H1 (cell line): ENCODE data around the gene COL19A1. TPM values are rescaled to one million over a fixed set of nuclear protein-coding genes. Genes with fewer than 3 reads are reported as not detected.

Experiments
- CTCF ChIA-PET: fragments of 300-600 bp; sonication (Branson Sonifier 250); formaldehyde crosslinking; loops from one replicate; lab custom pipeline; 2021; ENCODE audit not compliant: partially characterized antibody; lab: Charles Lee
- POLR2A ChIA-PET: fragments of 300-600 bp; sonication (Branson Sonifier 250); formaldehyde crosslinking; loops from one replicate; lab custom pipeline; 2021; ENCODE audit warnings: inconsistent platforms; ENCODE audit not compliant: partially characterized antibody; lab: Charles Lee
- DNase-seq, 2 experiments: peaks; one replicate each; pipeline versions ENCODE4 v3.0.0 to v3.0.0-alpha.2; 2010 to 2022; ENCODE audit warnings: low spot score in 2 of 2, low read depth in 1 of 2, mixed read lengths in 1 of 2
- FAIRE-seq: peaks from 2 replicates; lab custom pipeline; 2011; peaks lifted over from hg19 to GRCh38; lab: Jason Lieb, UNC
- H2AFZ ChIP-seq: 2 replicates; pipeline ENCODE4 v1.8.1; 2012; ENCODE audit warnings: low read length, inconsistent platforms
- H2AK5ac ChIP-seq: 2 replicates; pipeline ENCODE4 v1.6.1; 2013; ENCODE audit warnings: low read depth, low read length
- H2BK120ac ChIP-seq: replicated peaks from 2 replicates; pipeline ENCODE3; 2013; ENCODE audit warnings: low read depth, low read length, inconsistent platforms
- H2BK12ac ChIP-seq: 2 replicates; pipeline ENCODE4 v1.6.1; 2013; ENCODE audit warnings: low read depth, low read length
- H2BK15ac ChIP-seq: 2 replicates; pipeline ENCODE4 v1.6.1; 2013; ENCODE audit warnings: low read length
- H2BK20ac ChIP-seq: 2 replicates; pipeline ENCODE4 v1.6.1; 2013; ENCODE audit warnings: low read length
- H2BK5ac ChIP-seq: 2 replicates; pipeline ENCODE4 v1.6.1; 2013; ENCODE audit warnings: low read depth, low read length
- H3K14ac ChIP-seq: 2 replicates; pipeline ENCODE4 v1.6.1; 2013; ENCODE audit warnings: inconsistent platforms; ENCODE audit not compliant: insufficient read length
- H3K18ac ChIP-seq: 2 replicates; pipeline ENCODE4 v1.6.1; 2013; ENCODE audit warnings: low read length; ENCODE audit errors: extremely low read depth
- H3K23ac ChIP-seq: 2 replicates; pipeline ENCODE4 v1.6.1; 2013; ENCODE audit warnings: inconsistent platforms; ENCODE audit not compliant: insufficient read length
- H3K23me2 ChIP-seq: 2 replicates; pipeline ENCODE4 v1.6.1; 2013; ENCODE audit warnings: low read depth, low read length
- H3K27ac ChIP-seq: 2 replicates; pipeline ENCODE4 v1.6.1; 2011; ENCODE audit warnings: low read depth, low read length, inconsistent platforms
- H3K27me3 ChIP-seq, 4 experiments: replicated peaks in 1 of 4; 1 replicate in 1 of 4; 2 replicates in 3 of 4; pipeline versions ENCODE4 v1.6.1 to v1.8.1; 2011 to 2013; ENCODE audit warnings: low read length in 3 of 4, mild to moderate bottlenecking in 3 of 4, inconsistent platforms in 2 of 4, mixed read lengths in 2 of 4, moderate library complexity in 1 of 4; ENCODE audit not compliant: control insufficient read depth in 3 of 4, insufficient read depth in 3 of 4; ENCODE audit errors: extremely low read depth in 1 of 4
- H3K36me3 ChIP-seq, 4 experiments: 2 replicates each; pipeline versions ENCODE4 v1.6.1 to v1.8.1; 2011 to 2013; ENCODE audit warnings: mild to moderate bottlenecking in 4 of 4, low read length in 3 of 4, moderate library complexity in 2 of 4, control low read depth in 1 of 4, inconsistent platforms in 1 of 4; ENCODE audit not compliant: insufficient read depth in 4 of 4, control insufficient read depth in 2 of 4
- H3K4ac ChIP-seq: replicated peaks from 2 replicates; pipeline ENCODE3; 2013; ENCODE audit warnings: low read length, low read depth, mixed read lengths, inconsistent platforms; ENCODE audit not compliant: insufficient read length
- H3K4me1 ChIP-seq, 4 experiments: replicated peaks in 1 of 4; 1 replicate in 1 of 4; 2 replicates in 3 of 4; pipeline versions ENCODE4 v1.6.1 to v1.8.1; 2011 to 2013; ENCODE audit warnings: low read length in 3 of 4, inconsistent platforms in 2 of 4, mixed read lengths in 1 of 4; ENCODE audit not compliant: insufficient read depth in 4 of 4, control insufficient read depth in 3 of 4
- H3K4me2 ChIP-seq, 2 experiments: 2 replicates each; pipeline versions ENCODE4 v1.6.1 to v1.8.1; 2011 to 2013; ENCODE audit warnings: low read depth in 2 of 2, low read length in 2 of 2, control low read depth in 1 of 2, inconsistent platforms in 1 of 2, mild to moderate bottlenecking in 1 of 2; ENCODE audit not compliant: insufficient read depth in 1 of 2
- H3K4me3 ChIP-seq, 4 experiments: fragments of 200-600, 300-600 bp in 1 of 4; sonication (generic), shearing (Covaris generic), sonication (Bioruptor Twin) in 1 of 4; 2 replicates each; pipeline versions ENCODE4 v1.5.1 to v1.8.1; 2011 to 2016; ENCODE audit warnings: low read length in 4 of 4, low read depth in 3 of 4, control low read depth in 2 of 4, inconsistent platforms in 2 of 4, mild to moderate bottlenecking in 2 of 4, mixed read lengths in 1 of 4, moderate library complexity in 1 of 4; ENCODE audit not compliant: insufficient read depth in 2 of 4; ENCODE audit errors: extremely low read depth in 1 of 4
- H3K56ac ChIP-seq: replicated peaks from 2 replicates; pipeline ENCODE3; 2013; ENCODE audit warnings: low read depth, mild to moderate bottlenecking, mixed read lengths, low read length, inconsistent platforms; ENCODE audit not compliant: insufficient read length
- H3K79me1 ChIP-seq: 2 replicates; pipeline ENCODE4 v1.6.1; 2013; ENCODE audit warnings: low read depth, low read length, control low read depth
- H3K79me2 ChIP-seq, 2 experiments: 2 replicates each; pipeline versions ENCODE4 v1.6.1 to v1.8.1; 2012 to 2013; ENCODE audit warnings: low read length in 2 of 2, mild to moderate bottlenecking in 2 of 2, inconsistent platforms in 1 of 2; ENCODE audit not compliant: insufficient read depth in 2 of 2, control insufficient read depth in 1 of 2
- H3K9ac ChIP-seq, 4 experiments: replicated peaks in 1 of 4; 1 replicate in 1 of 4; 2 replicates in 3 of 4; pipeline versions ENCODE4 v1.6.1 to v1.8.1; 2011 to 2013; ENCODE audit warnings: low read depth in 3 of 4, low read length in 3 of 4, control low read depth in 2 of 4, mild to moderate bottlenecking in 2 of 4, moderate library complexity in 2 of 4, inconsistent platforms in 1 of 4; ENCODE audit errors: extremely low read depth in 1 of 4
- H3K9me3 ChIP-seq, 2 experiments: 2 replicates each; pipeline versions ENCODE4 v1.6.1 to v1.8.1; 2012 to 2013; ENCODE audit warnings: mild to moderate bottlenecking in 2 of 2, moderate library complexity in 2 of 2, control low read depth in 1 of 2, inconsistent platforms in 1 of 2, low read depth in 1 of 2, low read length in 1 of 2, mixed read lengths in 1 of 2; ENCODE audit not compliant: insufficient read depth in 2 of 2
- H4K20me1 ChIP-seq, 2 experiments: replicated peaks in 1 of 2; 2 replicates each; pipeline versions ENCODE3 to v1.8.1; 2011 to 2013; ENCODE audit warnings: inconsistent platforms in 2 of 2, low read length in 2 of 2, mild to moderate bottlenecking in 1 of 2; ENCODE audit not compliant: insufficient read depth in 2 of 2, control insufficient read depth in 1 of 2
- H4K5ac ChIP-seq: 2 replicates; pipeline ENCODE4 v1.6.1; 2013; ENCODE audit warnings: low read length, low read depth, mixed read lengths, inconsistent platforms; ENCODE audit not compliant: insufficient read length
- H4K8ac ChIP-seq: 2 replicates; pipeline ENCODE4 v1.8.0; 2013; ENCODE audit warnings: mild to moderate bottlenecking, moderate library complexity, low read length, inconsistent platforms; ENCODE audit not compliant: insufficient read depth; ENCODE audit errors: extremely low read depth
- H4K91ac ChIP-seq: replicated peaks from 2 replicates; pipeline ENCODE3; 2013; ENCODE audit warnings: low read length, mixed read lengths, inconsistent platforms; ENCODE audit not compliant: insufficient read length
- BRCA1 ChIP-seq: IDR thresholded peaks from 2 replicates; pipeline ENCODE4 v1.6.1; 2012; ENCODE audit warnings: low read depth, low read length, improper control_type of control experiment
- CEBPB ChIP-seq: IDR thresholded peaks from 2 replicates; pipeline ENCODE4 v1.6.1; 2012; ENCODE audit warnings: low read depth, low read length
- CHD1 ChIP-seq: IDR thresholded peaks from 2 replicates; pipeline ENCODE4 v1.6.1; 2012; ENCODE audit warnings: low read depth, low read length, improper control_type of control experiment
- CTBP2 ChIP-seq: IDR thresholded peaks from 2 replicates; pipeline ENCODE4 v1.7.0; 2011; ENCODE audit warnings: borderline replicate concordance, mild to moderate bottlenecking, moderate library complexity, mixed read lengths, low read length; ENCODE audit not compliant: insufficient read depth, insufficient read length
- JUND ChIP-seq: IDR thresholded peaks from 2 replicates; pipeline ENCODE4 v1.6.1; 2011; ENCODE audit warnings: mild to moderate bottlenecking, improper control_type of control experiment, low read length
- PHF8 ChIP-seq: fragments of 200-600 bp; sonication (generic); conservative IDR thresholded peaks from 2 replicates; pipeline ENCODE4 v1.7.1; 2012; ENCODE audit warnings: low read depth, mild to moderate bottlenecking, inconsistent platforms, low read length, moderate library complexity
- RAD21 ChIP-seq, 2 experiments: IDR thresholded peaks in 1 of 2; conservative IDR thresholded peaks in 1 of 2; 2 replicates each; pipeline ENCODE4 v1.6.1; 2011; ENCODE audit warnings: low read depth in 2 of 2, low read length in 2 of 2, improper control_type of control experiment in 1 of 2, inconsistent platforms in 1 of 2, mild to moderate bottlenecking in 1 of 2, moderate library complexity in 1 of 2
- RFX5 ChIP-seq: IDR thresholded peaks from 2 replicates; pipeline ENCODE4 v1.6.1; 2011; ENCODE audit warnings: low read depth, low read length, improper control_type of control experiment, borderline replicate concordance
- RXRA ChIP-seq: IDR thresholded peaks from 2 replicates; pipeline ENCODE4 v1.6.1; 2011; ENCODE audit warnings: low read depth, mild to moderate bottlenecking, low read length, moderate library complexity; ENCODE audit not compliant: insufficient read depth
- SIRT6 ChIP-seq: IDR thresholded peaks from one replicate; pipeline ENCODE4 v1.7.1; 2012; ENCODE audit warnings: low read length, inconsistent platforms
- SUZ12 ChIP-seq: fragments of 200-600 bp; sonication (generic); IDR thresholded peaks from 2 replicates; pipeline ENCODE4 v1.6.1; 2012; ENCODE audit warnings: mild to moderate bottlenecking, inconsistent platforms, low read length, moderate library complexity, mixed read lengths
- WGBS, 2 experiments: shearing (Covaris generic) in 1 of 2; methylation state at CpG; one replicate each; pipeline versions ENCODE4 v1.1.6 to v1.1.7; 2013 to 2015; ENCODE audit warnings: low lambda C conversion rate in 2 of 2, mixed read lengths in 2 of 2, inconsistent platforms in 1 of 2, low coverage in 1 of 2, missing lambda C conversion rate in 1 of 2; ENCODE audit not compliant: insufficient replicate concordance in 2 of 2, insufficient coverage in 1 of 2, insufficient read length in 1 of 2; ENCODE audit errors: extremely low coverage in 1 of 2, missing lambda C conversion rate in 1 of 2; 5-methylcytosine and 5-hydroxymethylcytosine counted together
- polyA plus RNA-seq, 7 experiments: library from polyadenylated mRNA; depleted of rRNA in 3 of 7; stranded (reverse) in 5 of 7; unstranded in 2 of 7; fragments of >200 nt in 5 of 7; fragments of 200-250 nt in 2 of 7; gene quantifications; 1 replicate in 5 of 7; 2 replicates in 1 of 7; 4 replicates in 1 of 7; pipeline versions ENCODE4 v1.2.1 to v1.2.3, GENCODE V29; 2011 to 2013; ENCODE audit warnings: missing spikeins in 2 of 7, mixed read lengths in 2 of 7
- total RNA-seq: library from RNA; stranded (reverse); fragmentation: NEBNext Ultra II Directional; extraction: Animal tissue kit (Norgen Biotek cat#: 25700); gene quantifications from 2 replicates; pipeline ENCODE4 v1.2.1, GENCODE V29; 2021
- TF ChIP-seq, protein P1 (sequence below), 3 experiments: IDR thresholded peaks; 1 replicate in 2 of 3; 2 replicates in 1 of 3; pipeline versions ENCODE4 v1.5.1 to v1.6.1; 2011; ENCODE audit warnings: low read length in 3 of 3, mild to moderate bottlenecking in 3 of 3, inconsistent platforms in 2 of 3, low read depth in 1 of 3, moderate library complexity in 1 of 3; ENCODE audit not compliant: insufficient read depth in 1 of 3; ENCODE audit errors: control extremely low read depth in 1 of 3

COL19A1 gene
- total and polyA plus RNA-seq, 2 of the 8 experiments (the other 6 are each of a cell fraction or from before 2014, with no cell fraction given): not detected

- Histone ChIP-seq H3K18ac (no peak overlapping the region), H3K79me1 (no peaks in the 10 kb centered on the region), H2BK5ac (no peak overlapping the region), H2BK12ac (no peak overlapping the region), H3K36me3 (no peaks in the 10 kb centered on the region), H2BK20ac (no peak overlapping the region), H3K4me3 (no peak overlapping the region), H3K4me1 (peaks cover 0 to 6% (median under 1%) of the 10 kb centered on the region in 4 experiments; a peak in 3 of 7 replicates), H3K27me3 (no peaks in the 10 kb centered on the region), H2AFZ (no peak overlapping the region), H3K79me2 (no peaks in the 10 kb centered on the region), H3K4me2 (no peak overlapping the region), H4K5ac (no peak overlapping the region), H4K8ac (no peak overlapping the region), H3K14ac (no peak overlapping the region), H2AK5ac (no peak overlapping the region), H3K9me3 (no peaks in the 10 kb centered on the region), H3K56ac (no peak overlapping the region), H4K20me1 (no peaks in the 10 kb centered on the region), H3K4ac (no peak overlapping the region), H3K9ac (no peak overlapping the region), H2BK120ac (no peak overlapping the region), H4K91ac (no peak overlapping the region), H3K23me2 (no peaks in the 10 kb centered on the region), H2BK15ac (no peak overlapping the region), H3K23ac (no peak overlapping the region), H3K27ac (no peak overlapping the region)
- no peak for FAIRE-seq
- ChIA-PET CTCF (no interaction called here), POLR2A (no interaction called here)
- WGBS, 2 experiments: 91% methylated on average over 2 of the region's 2 CpGs; no CpG with 5 or more reads in 1 of the 2 experiments
- DNase-seq: no peak
- TF ChIP-seq RXRA (no peak), JUND (no peak), CTBP2 (no peak), RAD21 (IDR thresholded peaks at IDR 0.05 in 1 of 2, conservative IDR thresholded peaks at IDR 0.05 in 1 of 2; ENCODE audit: low read depth in 2 of 2, low read length in 2 of 2) (no peak), SIRT6 (no peak), SUZ12 (no peak), RFX5 (no peak), BRCA1 (no peak), CEBPB (no peak), PHF8 (no peak), CHD1 (no peak)
- TF ChIP-seq, protein P1, sequence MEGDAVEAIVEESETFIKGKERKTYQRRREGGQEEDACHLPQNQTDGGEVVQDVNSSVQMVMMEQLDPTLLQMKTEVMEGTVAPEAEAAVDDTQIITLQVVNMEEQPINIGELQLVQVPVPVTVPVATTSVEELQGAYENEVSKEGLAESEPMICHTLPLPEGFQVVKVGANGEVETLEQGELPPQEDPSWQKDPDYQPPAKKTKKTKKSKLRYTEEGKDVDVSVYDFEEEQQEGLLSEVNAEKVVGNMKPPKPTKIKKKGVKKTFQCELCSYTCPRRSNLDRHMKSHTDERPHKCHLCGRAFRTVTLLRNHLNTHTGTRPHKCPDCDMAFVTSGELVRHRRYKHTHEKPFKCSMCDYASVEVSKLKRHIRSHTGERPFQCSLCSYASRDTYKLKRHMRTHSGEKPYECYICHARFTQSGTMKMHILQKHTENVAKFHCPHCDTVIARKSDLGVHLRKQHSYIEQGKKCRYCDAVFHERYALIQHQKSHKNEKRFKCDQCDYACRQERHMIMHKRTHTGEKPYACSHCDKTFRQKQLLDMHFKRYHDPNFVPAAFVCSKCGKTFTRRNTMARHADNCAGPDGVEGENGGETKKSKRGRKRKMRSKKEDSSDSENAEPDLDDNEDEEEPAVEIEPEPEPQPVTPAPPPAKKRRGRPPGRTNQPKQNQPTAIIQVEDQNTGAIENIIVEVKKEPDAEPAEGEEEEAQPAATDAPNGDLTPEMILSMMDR (IDR thresholded peaks at IDR 0.05; ENCODE audit: control extremely low read depth in 1 of 3, insufficient read depth in 1 of 3, low read depth in 1 of 3, low read length in 3 of 3): no peak
Measured at GRCh38 chr6:70140496-70140895, 274.1 kb downstream of the COL19A1 start.
